CD4-positive, CD25-positive, alpha-beta regulatory T cell (primary cell): ENCODE data around the gene ZNF813. TPM values are rescaled to one million over a fixed set of nuclear protein-coding genes. Genes with fewer than 3 reads are reported as not detected.
A peak's percentile ranks its signal among the peaks of the same experiment; 100 is the strongest.

Source experiments
- ATAC-seq, 2 donors: fragments of 150-1000 bp; cut with Tn5 transposase; one replicate each; pipeline ENCODE4 v1.10.0; 2021; ENCODE audit warnings: low read depth in 2 of 2, moderate number of reproducible peaks in 2 of 2, moderate library complexity in 1 of 2
- DNase-seq, 3 donors: peaks; one replicate each; pipeline versions ENCODE4 v3.0.0 to v3.0.0-alpha.2; 2012 to 2022; ENCODE audit warnings: mixed read lengths in 1 of 3
- H3K27ac ChIP-seq: one replicate; pipeline ENCODE4 v1.7.0; 2013; ENCODE audit warnings: mild to moderate bottlenecking, low read length; ENCODE audit not compliant: insufficient read depth, poor library complexity, severe bottlenecking
- H3K27me3 ChIP-seq: one replicate; pipeline ENCODE4 v1.7.0; 2013; ENCODE audit warnings: low read length; ENCODE audit not compliant: control insufficient read depth, insufficient read depth
- H3K36me3 ChIP-seq: one replicate; pipeline ENCODE4 v1.7.0; 2013; ENCODE audit warnings: mild to moderate bottlenecking, low read length, moderate library complexity; ENCODE audit not compliant: control insufficient read depth, insufficient read depth
- H3K4me1 ChIP-seq: 2 replicates; pipeline ENCODE4 v1.7.0; 2013; ENCODE audit warnings: mild to moderate bottlenecking, low read length; ENCODE audit not compliant: insufficient read depth, control insufficient read depth, poor library complexity, severe bottlenecking
- H3K4me3 ChIP-seq: one replicate; pipeline ENCODE4 v1.7.0; 2013; ENCODE audit warnings: low read depth, mild to moderate bottlenecking, low read length, moderate library complexity
- H3K9me3 ChIP-seq, 2 experiments: 1 replicate in 1 of 2; 2 replicates in 1 of 2; pipeline ENCODE4 v1.7.0; 2013; ENCODE audit warnings: low read length in 2 of 2, mild to moderate bottlenecking in 1 of 2, moderate library complexity in 1 of 2; ENCODE audit not compliant: control insufficient read depth in 2 of 2
- H3K27ac Mint-ChIP-seq, 3 donors: one replicate each; pipeline ENCODE4 v1.8.0; 2020 to 2022; ENCODE audit warnings: mild to moderate bottlenecking in 3 of 3, mixed read lengths in 3 of 3, moderate library complexity in 2 of 3
- H3K27me3 Mint-ChIP-seq: one replicate; pipeline ENCODE4 v1.8.0; 2022; ENCODE audit warnings: mild to moderate bottlenecking, mixed read lengths
- H3K36me3 Mint-ChIP-seq: one replicate; pipeline ENCODE4 v1.8.0; 2020; ENCODE audit warnings: mixed read lengths
- H3K4me1 Mint-ChIP-seq, 4 donors: one replicate each; pipeline ENCODE4 v1.8.0; 2020 to 2022; ENCODE audit warnings: mixed read lengths in 4 of 4, mild to moderate bottlenecking in 1 of 4
- H3K4me3 Mint-ChIP-seq, 4 donors: one replicate each; pipeline ENCODE4 v1.8.0; 2020 to 2022; ENCODE audit warnings: mild to moderate bottlenecking in 4 of 4, mixed read lengths in 4 of 4, moderate library complexity in 3 of 4
- H3K9me3 Mint-ChIP-seq, 7 donors: one replicate each; pipeline ENCODE4 v1.8.0; 2020 to 2022; ENCODE audit warnings: mixed read lengths in 7 of 7, mild to moderate bottlenecking in 3 of 7, moderate library complexity in 2 of 7
- polyA plus RNA-seq, 4 donors: library from polyadenylated mRNA; unstranded; fragments of 300-500 nt; fragmentation: Illumina TruSeq; gene quantifications; one replicate each; pipeline ENCODE4 v1.2.3, GENCODE V29; 2021
- total RNA-seq: library from RNA; stranded (reverse); gene quantifications from one replicate; pipeline ENCODE4 v1.2.3, GENCODE V29; 2022

Gene ZNF813
- total and polyA plus RNA-seq, 5 donors from 2014 or later, result 1.7 to 4.2 (median 2.4) TPM

DNA sequence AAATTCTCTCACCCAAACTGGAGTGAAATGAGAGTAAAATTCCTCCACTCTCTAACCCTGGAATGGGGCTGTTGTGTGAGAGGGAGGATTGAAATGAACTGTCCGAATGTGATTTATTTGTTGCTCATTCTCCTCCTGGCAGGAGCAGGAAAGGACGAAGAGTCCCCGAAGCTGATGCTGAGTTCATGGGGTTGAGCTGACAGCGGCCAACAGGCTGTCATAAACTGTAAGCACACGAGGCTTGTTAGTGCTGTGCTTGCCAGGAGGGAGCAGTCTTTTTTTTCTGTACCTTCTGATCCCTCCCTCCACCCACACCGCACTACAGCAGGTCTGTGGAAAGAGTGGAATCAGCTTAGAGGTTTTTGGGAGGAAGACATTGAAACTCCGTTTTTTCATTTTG lies 37.4 kb downstream of the ZNF813 start:
- no peak for DNase-seq
- Histone ChIP-seq H3K27ac (no peak overlapping the region), H3K36me3 (no peaks in the 10 kb centered on the region), H3K9me3 (peaks cover 0 to 4% of the 10 kb centered on the region in 2 experiments), H3K4me1 (no peaks in the 10 kb centered on the region), H3K4me3 (no peak overlapping the region), H3K27me3 (no peaks in the 10 kb centered on the region)
- no peak for ATAC-seq
- Mint-ChIP-seq H3K4me1 (no peaks in the 10 kb centered on the region), H3K9me3 (peaks cover 0 to 14% (median 5%) of the 10 kb centered on the region in 7 donors), H3K4me3 (no peak overlapping the region), H3K27ac (no peak overlapping the region), H3K27me3 (peaks cover 15% of the 10 kb centered on the region), H3K36me3 (no peaks in the 10 kb centered on the region)

DNA sequence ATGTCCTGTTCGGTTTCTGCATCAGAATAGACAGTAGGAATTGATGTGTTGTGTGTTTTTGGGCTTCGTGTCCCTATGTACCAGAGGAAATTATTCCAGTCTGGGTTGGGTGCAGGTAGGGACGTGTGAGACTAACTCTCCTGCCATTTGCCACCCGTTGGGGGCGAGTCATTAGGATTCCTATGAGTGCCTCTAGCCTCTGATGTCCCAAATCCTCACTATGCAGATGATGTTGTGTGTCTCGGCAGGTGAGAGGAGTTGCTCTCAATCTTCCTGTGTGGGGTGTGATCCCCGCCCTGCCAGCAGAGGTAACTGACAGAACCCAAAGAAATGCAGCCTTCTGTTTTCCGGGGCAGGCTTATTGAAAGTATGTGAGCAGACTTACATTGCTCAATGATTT lies 39.2 kb downstream of the ZNF813 start:
- ATAC-seq (no peak), DNase-seq (no peak)
- Histone ChIP-seq H3K4me1 (no peaks in the 10 kb centered on the region), H3K4me3 (no peak overlapping the region), H3K9me3 (peaks cover 0 to under 1% of the 10 kb centered on the region in 2 experiments), H3K36me3 (no peaks in the 10 kb centered on the region), H3K27ac (no peak overlapping the region), H3K27me3 (no peaks in the 10 kb centered on the region)
- peaks cover 10% of the 10 kb centered on the region for H3K27me3 Mint-ChIP-seq
- peaks cover 0 to under 1% (median 0%) of the 10 kb centered on the region in 4 donors for H3K4me1 Mint-ChIP-seq
- H3K27ac Mint-ChIP-seq, result no peak overlapping the region
- H3K4me3 Mint-ChIP-seq, result no peak overlapping the region
- H3K36me3 Mint-ChIP-seq, result no peaks in the 10 kb centered on the region
- peaks cover 0 to 8% (median 2%) of the 10 kb centered on the region in 7 donors for H3K9me3 Mint-ChIP-seq

DNA sequence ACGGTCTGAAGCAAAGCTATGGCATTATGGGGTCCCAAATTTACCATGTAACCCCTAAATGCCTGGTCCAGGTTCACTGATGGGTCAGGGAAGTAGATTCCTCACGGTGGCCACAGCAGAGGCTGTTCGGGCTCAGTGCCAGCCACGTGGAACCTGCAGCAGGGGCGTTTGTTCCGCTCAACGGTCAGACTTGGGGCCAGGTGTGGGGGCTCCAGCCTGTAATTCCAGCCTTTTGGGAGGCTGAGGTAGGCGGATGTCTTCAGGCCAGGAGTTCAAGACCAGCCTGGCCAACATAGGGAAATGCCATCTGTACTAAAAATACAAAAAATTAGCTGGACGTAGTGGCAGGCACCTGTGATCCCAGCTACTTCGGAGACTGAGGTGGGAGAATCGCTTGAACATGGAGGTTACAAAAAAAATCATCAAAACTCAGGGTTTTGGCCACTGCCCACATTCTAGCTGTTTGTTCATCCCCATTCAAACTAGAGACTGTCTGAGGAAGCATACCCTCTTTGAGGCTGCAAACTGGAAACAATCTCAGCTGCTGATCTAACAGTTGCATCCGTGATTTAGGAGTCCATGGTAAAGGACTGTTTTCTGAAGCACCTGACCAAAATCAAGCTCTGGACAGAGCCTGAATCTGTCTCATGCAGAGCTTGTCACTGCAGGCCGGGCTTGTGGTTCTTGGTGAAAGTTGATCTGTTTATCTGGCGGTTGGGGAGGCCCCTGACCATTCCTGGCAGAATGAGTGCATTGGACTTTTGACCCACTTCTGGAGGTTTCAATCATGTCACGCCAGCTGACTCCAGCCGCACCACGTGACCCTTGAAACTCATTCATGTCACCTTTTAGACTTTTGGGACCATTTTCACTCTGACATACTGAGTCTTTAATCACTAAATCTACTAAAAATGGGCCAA lies 40.2 kb downstream of the ZNF813 start:
- Histone ChIP-seq H3K9me3 (no peaks in the 10 kb centered on the region), H3K27me3 (no peaks in the 10 kb centered on the region), H3K4me3 (no peak overlapping the region), H3K36me3 (no peaks in the 10 kb centered on the region), H3K27ac (no peak overlapping the region), H3K4me1 (no peaks in the 10 kb centered on the region)
- Mint-ChIP-seq H3K27me3 (peaks cover 10% of the 10 kb centered on the region), H3K27ac (no peak overlapping the region), H3K36me3 (no peaks in the 10 kb centered on the region), H3K4me3 (no peak overlapping the region), H3K4me1 (peaks cover 0 to 4% (median 0%) of the 10 kb centered on the region in 4 donors), H3K9me3 (peaks cover 0 to 7% (median 0%) of the 10 kb centered on the region in 7 donors)
- ATAC-seq (no peak), DNase-seq (no peak)

DNA sequence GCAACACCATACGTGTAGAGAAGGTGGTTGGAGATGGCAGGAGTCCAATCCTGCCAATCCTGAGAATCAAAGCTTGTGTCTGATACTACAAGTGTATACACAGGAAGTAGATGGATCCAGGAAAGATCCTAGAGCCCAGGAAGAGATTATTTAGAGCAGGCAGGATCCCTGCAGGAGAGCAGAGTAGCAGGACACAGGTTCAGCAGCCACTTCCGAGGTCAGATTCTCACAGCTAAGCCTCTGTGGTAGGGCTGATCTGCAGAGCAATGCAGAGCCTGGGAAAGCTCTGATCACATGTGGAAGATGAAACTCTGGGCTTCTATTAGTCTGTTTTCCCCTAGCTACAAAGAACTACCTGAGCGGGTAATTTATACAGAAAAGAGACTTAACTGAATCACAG lies 41.9 kb downstream of the ZNF813 start:
- no peak for DNase-seq
- no peak overlapping the region for H3K4me3 Mint-ChIP-seq
- Histone ChIP-seq H3K36me3 (no peaks in the 10 kb centered on the region), H3K9me3 (no peaks in the 10 kb centered on the region), H3K4me3 (no peak overlapping the region), H3K4me1 (no peaks in the 10 kb centered on the region), H3K27ac (no peak overlapping the region), H3K27me3 (no peaks in the 10 kb centered on the region)
- H3K27me3 Mint-ChIP-seq, result peaks cover 10% of the 10 kb centered on the region
- H3K27ac Mint-ChIP-seq, result peak overlapping the region in 2 of 3 donors; percentile 20 to 53
- peaks cover 0 to 6% (median 0%) of the 10 kb centered on the region in 7 donors for H3K9me3 Mint-ChIP-seq
- H3K36me3 Mint-ChIP-seq, result no peaks in the 10 kb centered on the region
- peaks cover 0 to 4% (median 0%) of the 10 kb centered on the region in 4 donors for H3K4me1 Mint-ChIP-seq
- ATAC-seq, result no peak

DNA sequence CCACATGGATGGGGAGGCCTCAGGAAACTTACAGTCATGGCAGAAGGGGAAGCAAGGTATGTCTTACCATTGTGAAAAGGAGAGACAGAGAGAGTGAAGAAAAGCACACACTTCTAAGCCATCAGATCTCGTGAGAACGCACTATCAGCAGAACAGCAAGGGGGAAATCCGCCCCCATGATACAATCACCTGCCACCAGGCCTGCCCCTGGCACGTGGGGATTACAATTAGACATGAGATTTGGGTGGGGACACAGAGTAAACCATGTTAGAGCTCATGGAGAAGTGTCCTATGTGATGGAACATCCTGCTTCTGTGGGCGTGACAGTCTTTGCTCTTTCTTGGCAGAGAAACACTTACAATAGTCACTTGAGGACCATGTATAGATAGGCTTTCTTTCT lies 42.3 kb downstream of the ZNF813 start:
- Mint-ChIP-seq H3K4me1 (peaks cover 0 to 4% (median 0%) of the 10 kb centered on the region in 4 donors), H3K4me3 (no peak overlapping the region), H3K36me3 (no peaks in the 10 kb centered on the region), H3K9me3 (peaks cover 0 to 6% (median 0%) of the 10 kb centered on the region in 7 donors), H3K27me3 (peaks cover 10% of the 10 kb centered on the region), H3K27ac (peak overlapping the region in 1 of 3 donors; percentile 20)
- Histone ChIP-seq H3K4me1 (no peaks in the 10 kb centered on the region), H3K4me3 (no peak overlapping the region), H3K27me3 (no peaks in the 10 kb centered on the region), H3K27ac (no peak overlapping the region), H3K9me3 (no peaks in the 10 kb centered on the region), H3K36me3 (no peaks in the 10 kb centered on the region)
- ATAC-seq (no peak), DNase-seq (no peak)

DNA sequence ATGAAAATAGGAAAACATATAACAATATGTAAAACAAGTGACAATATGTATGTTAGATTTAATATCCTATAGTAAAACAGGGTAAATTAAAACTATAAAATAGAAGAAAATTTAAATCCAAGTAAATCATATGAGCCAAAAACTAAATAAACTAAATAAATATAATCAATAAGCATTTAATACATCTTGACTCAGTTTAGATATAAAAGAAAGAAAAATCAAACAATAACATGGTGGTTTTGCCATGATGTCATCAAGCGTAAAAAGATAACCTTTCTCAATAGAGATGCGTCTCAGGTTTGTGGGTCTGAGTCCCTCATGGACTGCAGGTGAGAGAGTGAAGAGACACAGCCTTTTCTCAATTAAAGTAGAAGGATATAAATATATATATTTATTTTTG lies 43.8 kb downstream of the ZNF813 start:
- DNase-seq (no peak), ATAC-seq (no peak)
- H3K27ac ChIP-seq, result no peak overlapping the region
- Mint-ChIP-seq H3K27ac (no peak overlapping the region), H3K9me3 (peaks cover 0 to 4% (median 0%) of the 10 kb centered on the region in 7 donors), H3K27me3 (peaks cover 10% of the 10 kb centered on the region), H3K36me3 (no peaks in the 10 kb centered on the region), H3K4me1 (peaks cover 0 to 4% (median 0%) of the 10 kb centered on the region in 4 donors), H3K4me3 (no peak overlapping the region)
- H3K4me1 ChIP-seq, result no peaks in the 10 kb centered on the region
- H3K4me3 ChIP-seq, result no peak overlapping the region
- H3K9me3 ChIP-seq, result no peaks in the 10 kb centered on the region
- H3K36me3 ChIP-seq, result no peaks in the 10 kb centered on the region
- H3K27me3 ChIP-seq, result no peaks in the 10 kb centered on the region

DNA sequence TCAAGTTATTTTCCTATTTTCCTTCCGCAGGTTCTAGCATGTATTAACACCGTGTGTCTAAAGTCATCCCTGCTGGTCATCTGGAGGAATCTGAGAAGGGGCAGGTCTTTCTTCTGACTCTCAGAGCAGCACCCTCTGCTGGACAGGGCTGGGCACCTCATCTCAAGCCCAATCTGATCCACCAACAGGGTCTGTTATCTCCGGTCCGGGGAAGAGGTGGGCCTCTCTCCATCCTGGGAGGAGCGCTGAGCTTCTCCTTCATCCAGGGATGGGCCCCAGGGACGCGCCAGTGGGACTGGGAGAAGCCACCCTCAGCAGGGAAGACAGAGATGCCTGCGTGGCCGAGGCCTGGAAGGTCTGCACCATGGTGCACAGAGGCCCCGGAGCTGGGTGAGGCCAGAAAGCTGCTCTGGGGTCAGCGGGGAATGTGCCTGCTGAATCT lies 44.4 kb downstream of the ZNF813 start:
- ATAC-seq (peak; percentile 52), DNase-seq (peak; percentile 29 to 39 (median 33))
- peaks cover 6% of the 10 kb centered on the region for H3K27me3 Mint-ChIP-seq
- peaks cover 0 to 3% (median 0%) of the 10 kb centered on the region in 7 donors for H3K9me3 Mint-ChIP-seq
- no peak overlapping the region for H3K27ac Mint-ChIP-seq
- Histone ChIP-seq H3K4me1 (no peaks in the 10 kb centered on the region), H3K36me3 (no peaks in the 10 kb centered on the region), H3K9me3 (no peaks in the 10 kb centered on the region), H3K27ac (no peak overlapping the region), H3K27me3 (no peaks in the 10 kb centered on the region), H3K4me3 (no peak overlapping the region)
- peaks cover 0 to 4% (median 0%) of the 10 kb centered on the region in 4 donors for H3K4me1 Mint-ChIP-seq
- no peak overlapping the region for H3K4me3 Mint-ChIP-seq
- H3K36me3 Mint-ChIP-seq, result no peaks in the 10 kb centered on the region
